ENCODE measurements around the gene KIF3B.
"Not testable (repeated sequence)": the region's sequence is repeated elsewhere in the genome, so short reads cannot be mapped to it uniquely, and the experiment has no call there.

KIF3B gene
- total RNA-seq = 35.2 to 67.2 (median 45.3) reads per million in 4 donors

GRCh38 chr20:32277361-32278198 lies at the start of gene KIF3B:
TSS of gene KIF3B (plus strand) at chr20:32277651. CDS start at chr20:32309778, 32,127 bp downstream.
- DNase-seq = peak; percentile 75 to 88 (median 81)

- no peak for DNase-seq
Measured at GRCh38 chr20:32227744-32228688, 49.4 kb upstream of the KIF3B start.

GRCh38 chr20:32229251-32229747 lies 48.2 kb upstream of the KIF3B start:
- DNase-seq = no peak

- DNase-seq = no peak
Measured at GRCh38 chr20:32230707-32231106, 46.7 kb upstream of the KIF3B start.

GRCh38 chr20:32231245-32231644 lies 46.2 kb upstream of the KIF3B start:
- no peak for DNase-seq

GRCh38 chr20:32231847-32232246 lies 45.6 kb upstream of the KIF3B start:
- DNase-seq = peak in 3 of 5 donors; percentile 12 to 80 (median 27)

GRCh38 chr20:32232326-32232886 lies 45.0 kb upstream of the KIF3B start:
- DNase-seq = no peak

GRCh38 chr20:32233286-32233685 lies 44.2 kb upstream of the KIF3B start:
- no peak for DNase-seq

GRCh38 chr20:32234135-32234808 lies 43.2 kb upstream of the KIF3B start:
- no peak for DNase-seq

- no peak for DNase-seq
Measured at GRCh38 chr20:32235331-32236047, 42.0 kb upstream of the KIF3B start.

GRCh38 chr20:32236048-32236533 lies 41.4 kb upstream of the KIF3B start:
- DNase-seq = no peak

GRCh38 chr20:32236819-32237218 lies 40.6 kb upstream of the KIF3B start:
- DNase-seq = no peak

GRCh38 chr20:32237419-32237818 lies 40.0 kb upstream of the KIF3B start:
- no peak for DNase-seq

- DNase-seq = no peak
Measured at GRCh38 chr20:32238483-32239425, 38.7 kb upstream of the KIF3B start.

- no peak for DNase-seq
Measured at GRCh38 chr20:32240205-32240604, 37.2 kb upstream of the KIF3B start.

GRCh38 chr20:32241807-32242206 lies 35.6 kb upstream of the KIF3B start:
- no peak for DNase-seq

- no peak for DNase-seq
Measured at GRCh38 chr20:32244150-32244823, 33.2 kb upstream of the KIF3B start.

- no peak for DNase-seq
Measured at GRCh38 chr20:32244959-32245358, 32.5 kb upstream of the KIF3B start.

- not testable (repeated sequence) for DNase-seq
Measured at GRCh38 chr20:32246208-32246607, 31.2 kb upstream of the KIF3B start.

GRCh38 chr20:32248043-32248442 lies 29.4 kb upstream of the KIF3B start:
- DNase-seq = no peak

Measured in T-helper 1 cell (primary cell).